Lower leg skin (tissue), 4 donors: ENCODE data around the gene KIR2DL3. TPM values are rescaled to one million over a fixed set of nuclear protein-coding genes. Genes with fewer than 3 reads are reported as not detected.
"Not testable (repeated sequence)": the region's sequence is repeated elsewhere in the genome, so short reads cannot be mapped to it uniquely, and the experiment has no call there.

ENCODE experiments used
- DNase-seq, 2 donors: peaks; one replicate each; pipeline ENCODE4 v3.0.0-alpha.2; 2019; ENCODE audit warnings: low spot score in 2 of 2
- H3K4me3 ChIP-seq: fragments of 200-600 bp; sonication (generic); 2 replicates; pipeline ENCODE4 v1.5.1; 2017; ENCODE audit warnings: mild to moderate bottlenecking, low read depth; ENCODE audit not compliant: poor library complexity, severe bottlenecking
- POLR2A ChIP-seq, 2 donors: fragments of 450-650 bp; IDR thresholded peaks; one replicate each; pipeline ENCODE4 v1.6.1; 2016 to 2017; ENCODE audit warnings: antibody characterized with exemption in 2 of 2, mild to moderate bottlenecking in 1 of 2, moderate library complexity in 1 of 2
- WGBS, 2 donors: methylation state at CpG; one replicate each; pipeline ENCODE4 v1.1.5; 2018; 5-methylcytosine and 5-hydroxymethylcytosine counted together
- intact Hi-C: fragments of 100-400 bp; cut with DNase I; formaldehyde crosslinking; loops from one replicate; pipeline ENCODE4 v1.15.0; 2023; ENCODE audit warnings: low total_unique reads
- total RNA-seq, 4 donors: library from RNA; depleted of rRNA; stranded (reverse); fragments of >200 nt; gene quantifications; one replicate each; pipeline ENCODE4 v1.1.0, GENCODE V29; 2016

Gene KIR2DL3
- total RNA-seq, 4 donors from 2014 or later: not detected

- WGBS, 2 donors: 78% methylated on average over 14 of the region's 15 CpGs
- intact Hi-C loops, H3K4me3 ChIP-seq: not testable (repeated sequence)
- peak in 1 of 2 donors; percentile 63 for DNase-seq
Observed at GRCh38 chr19:54771018-54771960, 33.0 kb downstream of the KIR2DL3 start.

- intact Hi-C loops, H3K4me3 ChIP-seq: not testable (repeated sequence)
- DNase-seq: peak in 1 of 2 donors; percentile 72
- 46 to 51% methylated on average over 2 of the region's 2 CpGs for WGBS, 2 donors
Observed at GRCh38 chr19:54772666-54773065, 34.4 kb downstream of the KIR2DL3 start.

GRCh38 chr19:54775095-54775815 is 36.9 kb downstream of the KIR2DL3 start:
- peak in 1 of 2 donors; percentile 73 for DNase-seq
- intact Hi-C loops: not testable (repeated sequence)
- WGBS, 2 donors: 78 to 79% methylated on average over 12 of the region's 12 CpGs

GRCh38 chr19:54775830-54776229 is 37.5 kb downstream of the KIR2DL3 start:
- intact Hi-C loops, H3K4me3 ChIP-seq: not testable (repeated sequence)
- peak in 1 of 2 donors; percentile 52 for DNase-seq
- WGBS, 2 donors: 82 to 88% methylated on average over 8 of the region's 8 CpGs

More at GRCh38 chr19:54775095-54775815, 36.9 kb downstream of the KIR2DL3 start:
- H3K4me3 ChIP-seq: not testable (repeated sequence)

GRCh38 chr19:54777851-54778250 is 39.5 kb downstream of the KIR2DL3 start:
- peak in 1 of 2 donors; percentile 81 for DNase-seq
- 64 to 80% methylated on average over 4 of the region's 4 CpGs for WGBS, 2 donors
- intact Hi-C loops, H3K4me3 ChIP-seq: not testable (repeated sequence)

- WGBS, 2 donors: 74 to 76% methylated on average over 7 of the region's 7 CpGs
- intact Hi-C loops, H3K4me3 ChIP-seq: not testable (repeated sequence)
- DNase-seq: peak in 1 of 2 donors; percentile 36
Observed at GRCh38 chr19:54778896-54779295, 40.6 kb downstream of the KIR2DL3 start.

GRCh38 chr19:54782916-54783315 is 44.6 kb downstream of the KIR2DL3 start:
- peak in 1 of 2 donors; percentile 64 for DNase-seq
- 74 to 79% methylated on average over 4 of the region's 4 CpGs for WGBS, 2 donors
- intact Hi-C loops, H3K4me3 ChIP-seq: not testable (repeated sequence)

GRCh38 chr19:54786091-54786723 is 47.9 kb downstream of the KIR2DL3 start:
- DNase-seq: peak in 1 of 2 donors; percentile 49
- WGBS, 2 donors: 85 to 91% methylated on average over 20 to 24 of the region's 24 CpGs
- intact Hi-C loops, H3K4me3 ChIP-seq: not testable (repeated sequence)

- DNase-seq: peak in 1 of 2 donors; percentile 29
- WGBS, 2 donors: 81 to 84% methylated on average over 6 of the region's 6 CpGs
- H3K4me3 ChIP-seq, intact Hi-C loops: not testable (repeated sequence)
Observed at GRCh38 chr19:54788154-54788553, 49.8 kb downstream of the KIR2DL3 start.

- no peak for TF ChIP-seq POLR2A (IDR thresholded peaks at IDR 0.05)
- no peak overlapping the region for H3K4me3 ChIP-seq
- intact Hi-C loops: no loop called here
- WGBS, 2 donors: 71% methylated on average over 5 of the region's 5 CpGs
- DNase-seq: peak in 1 of 2 donors; percentile 71
Observed at GRCh38 chr19:54790711-54791110, 52.4 kb downstream of the KIR2DL3 start.
